IPS-NIHi7 (cell line): Measurements from ENCODE around the gene FBXL17.

Experiments
- DNase-seq: peaks from one replicate; pipeline ENCODE4 v3.0.0; 2012; ENCODE audit warnings: mixed read lengths; ENCODE audit errors: extremely low spot score

The FBXL17 gene

DNA sequence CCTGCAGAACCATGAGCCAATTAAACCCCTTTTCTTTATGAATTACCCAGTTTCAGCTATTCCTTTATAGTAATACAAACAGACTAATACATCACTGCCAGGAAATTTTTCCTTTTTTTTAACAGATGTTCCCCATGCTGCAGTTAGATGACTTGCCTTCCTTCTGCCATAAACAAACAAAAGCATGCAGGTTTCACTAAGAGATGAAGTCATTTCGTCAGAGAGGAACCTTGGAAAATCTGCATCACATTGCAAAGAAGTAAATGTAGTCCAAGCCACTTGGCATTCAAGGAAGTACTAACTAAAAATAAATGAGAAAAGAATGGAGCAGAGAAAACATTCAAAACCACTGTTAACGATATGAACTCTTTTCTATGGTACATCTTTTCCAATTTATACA, 517.1 kb downstream of the FBXL17 start:
- no peak for DNase-seq

DNA sequence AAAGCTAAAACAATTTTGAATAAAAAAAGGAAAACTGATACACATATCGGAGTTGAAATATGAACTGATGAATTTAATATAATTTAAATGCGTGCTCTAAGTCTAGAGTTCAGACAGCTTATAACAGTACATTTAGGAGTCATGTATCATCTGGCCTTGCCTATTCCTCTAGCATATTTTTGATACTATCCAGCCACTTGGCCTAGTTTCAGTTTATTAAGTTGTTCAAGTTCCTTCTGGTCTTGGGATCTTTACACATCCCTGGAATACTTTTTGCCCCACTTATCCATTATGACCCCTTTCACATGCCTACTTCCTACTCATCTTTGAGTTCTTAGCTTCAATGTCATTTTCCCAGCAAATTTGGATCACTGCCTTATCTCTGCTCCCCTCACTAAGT, 518.8 kb downstream of the FBXL17 start:
- DNase-seq, result no peak

DNA sequence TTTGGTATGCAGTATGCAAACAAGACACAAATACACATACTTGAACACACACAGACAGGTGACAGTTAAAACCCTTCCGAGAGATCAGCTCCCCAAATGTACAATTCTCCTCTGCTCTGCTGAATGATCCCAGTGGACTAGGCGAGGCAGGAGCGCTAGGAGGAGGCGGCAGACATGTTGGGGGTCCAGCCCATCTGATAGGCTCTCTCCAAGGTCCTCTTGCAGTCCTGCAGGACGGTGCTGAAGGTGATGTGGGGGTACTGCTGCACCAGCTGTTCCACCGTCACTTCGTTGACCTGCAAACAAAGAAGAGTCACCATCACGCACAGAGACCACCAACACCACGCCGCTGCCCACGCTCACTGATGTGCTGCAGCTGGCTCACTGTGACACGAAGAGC, 520.3 kb downstream of the FBXL17 start:
- DNase-seq, result no peak

DNA sequence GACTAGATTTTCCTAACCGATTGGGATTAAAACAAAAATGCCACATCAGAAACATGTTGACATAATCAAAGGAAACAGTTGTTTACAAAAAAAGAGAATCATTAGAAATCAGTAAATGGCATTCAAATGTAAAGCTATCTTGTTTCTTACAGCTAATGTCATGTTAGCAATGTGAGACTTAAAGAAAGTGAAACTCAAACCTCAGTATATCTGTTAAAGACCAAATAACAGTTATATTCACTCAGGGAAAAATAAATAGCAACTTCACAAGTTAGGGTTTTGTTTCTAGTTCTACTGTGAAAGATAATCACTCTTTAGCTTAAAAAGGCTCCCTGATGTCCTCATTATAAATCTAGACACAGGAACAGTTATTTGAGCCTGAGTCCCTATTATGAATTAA, 521.9 kb downstream of the FBXL17 start:
- DNase-seq, result no peak

DNA sequence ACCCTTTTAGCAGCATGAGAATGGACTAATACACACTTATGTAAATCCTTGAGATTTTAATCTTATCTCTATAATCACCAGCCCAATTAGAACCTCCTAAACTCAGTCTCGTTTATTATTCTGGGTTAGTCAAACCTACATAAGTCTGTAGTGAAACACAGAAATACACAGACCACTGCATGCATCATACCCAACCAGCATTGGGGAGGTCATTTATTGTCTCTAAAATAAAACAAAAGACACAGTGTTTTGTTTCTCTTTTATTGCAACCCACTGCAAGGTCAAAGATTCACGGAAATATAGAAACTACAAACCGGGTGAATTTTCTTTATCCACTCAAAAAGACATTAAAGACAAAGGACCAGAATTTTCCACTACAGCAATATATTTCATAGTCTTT, 523.1 kb downstream of the FBXL17 start:
- no peak for DNase-seq

DNA sequence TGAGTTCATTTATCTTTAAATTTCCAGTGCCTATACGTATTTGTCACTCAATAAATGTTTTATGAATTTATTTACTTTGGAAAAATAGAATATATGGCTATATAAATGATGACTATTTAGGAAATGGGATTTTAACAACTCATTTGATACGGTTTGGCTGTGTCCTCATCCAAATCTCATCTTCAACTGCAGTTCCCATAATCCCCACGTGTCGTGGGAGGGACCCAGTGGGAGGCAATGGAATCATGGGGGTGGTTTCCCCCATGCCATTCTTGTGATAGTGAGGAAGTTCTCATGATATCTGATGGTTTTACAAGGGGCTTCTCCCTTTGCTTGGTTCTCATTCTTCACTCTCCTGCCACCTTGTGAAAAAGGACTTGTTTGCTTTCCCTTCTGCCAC, 523.6 kb downstream of the FBXL17 start:
- DNase-seq, result no peak

DNA sequence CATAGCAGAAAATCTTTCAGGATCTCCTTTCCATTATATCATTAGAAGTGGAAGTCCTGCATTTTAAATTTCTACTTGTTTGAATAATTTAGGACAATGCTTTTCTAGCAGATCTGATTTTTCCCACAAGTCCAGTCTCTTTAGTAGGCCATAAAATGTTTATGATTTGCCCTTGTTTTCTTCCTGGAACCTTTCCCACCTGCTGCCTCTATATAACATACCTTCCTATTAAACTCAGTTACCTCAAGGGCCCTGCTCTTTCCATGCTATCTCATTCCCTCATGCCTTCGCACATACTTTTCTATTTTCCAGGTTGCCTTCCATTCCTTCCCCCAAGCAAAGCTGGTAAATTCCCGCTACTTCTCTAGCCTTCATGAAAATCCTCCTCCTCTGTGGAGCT, 524.1 kb downstream of the FBXL17 start:
- no peak for DNase-seq

DNA sequence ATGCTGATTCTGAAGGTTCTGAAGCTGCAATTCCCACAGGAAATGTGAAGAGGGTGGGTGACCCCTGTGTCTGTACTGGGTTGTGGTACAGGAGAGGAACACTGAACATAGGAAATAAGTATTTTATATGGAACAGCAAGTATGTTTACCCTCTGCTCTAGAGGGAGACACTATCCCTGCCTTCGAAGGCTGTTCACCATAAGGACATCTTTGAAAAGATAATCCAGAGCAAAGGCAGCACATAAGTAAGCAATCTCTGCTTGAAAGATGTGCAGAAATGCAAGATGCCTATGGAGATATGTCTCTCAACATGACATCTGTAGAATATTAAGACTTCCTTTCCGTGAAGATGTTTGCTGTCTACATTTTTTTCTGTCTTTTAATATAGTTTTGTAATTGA, 526.7 kb downstream of the FBXL17 start:
- no peak for DNase-seq

DNA sequence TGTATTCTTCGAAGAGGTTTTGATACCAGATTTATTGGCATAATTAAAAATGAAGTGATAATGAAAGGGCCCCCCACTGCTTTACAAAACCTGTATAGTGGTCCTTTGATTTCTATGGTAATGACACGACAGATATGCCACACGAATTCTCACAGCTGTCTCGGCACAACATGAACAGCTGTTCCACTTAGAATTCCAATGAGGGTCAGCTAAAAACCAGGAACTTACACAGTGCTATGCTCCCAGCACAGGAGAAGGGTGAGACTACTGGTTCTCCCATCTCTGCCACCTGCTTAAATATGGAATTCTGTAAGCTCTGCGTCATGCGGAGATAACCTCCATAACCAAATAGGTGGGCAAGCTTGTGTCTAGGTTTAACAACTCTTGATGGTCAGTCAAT, 528.2 kb downstream of the FBXL17 start:
- no peak for DNase-seq

DNA sequence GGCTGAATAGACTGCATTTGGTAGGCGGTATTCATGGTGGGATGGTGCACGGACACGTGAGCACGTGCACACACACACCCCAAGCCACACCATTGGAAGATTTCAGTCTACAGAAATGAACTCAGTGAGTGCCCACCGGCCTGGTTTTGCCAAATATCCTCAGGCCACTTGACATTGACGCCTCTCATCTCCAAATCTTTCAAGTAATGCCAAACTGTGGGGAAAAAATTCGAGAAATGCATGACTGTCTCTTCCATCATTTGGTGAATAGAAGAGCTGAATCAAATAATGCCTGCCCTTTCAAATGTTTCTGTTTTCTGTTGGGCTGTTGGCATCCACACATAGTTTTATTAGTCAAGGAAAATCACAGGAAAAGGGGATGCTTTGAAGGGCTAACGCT, 528.9 kb downstream of the FBXL17 start:
- DNase-seq, result no peak

DNA sequence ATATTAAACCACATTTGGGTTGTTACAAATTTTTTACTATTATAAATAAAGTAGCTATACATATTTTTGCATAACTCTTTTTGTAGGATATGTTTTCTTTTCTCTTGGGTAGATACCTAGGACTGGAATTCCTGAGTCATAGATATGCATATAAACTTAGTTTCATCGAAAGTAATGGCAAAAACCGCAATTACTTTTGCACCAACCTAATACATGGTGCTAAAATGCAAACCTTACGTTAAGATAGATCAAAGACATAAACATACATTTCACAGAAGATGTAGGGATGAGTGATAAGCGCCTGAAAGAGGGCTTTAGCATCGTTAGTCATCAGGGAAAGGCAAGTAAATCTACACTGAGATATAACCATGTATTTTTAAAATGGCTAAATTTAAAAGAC, 532.8 kb downstream of the FBXL17 start:
- no peak for DNase-seq

DNA sequence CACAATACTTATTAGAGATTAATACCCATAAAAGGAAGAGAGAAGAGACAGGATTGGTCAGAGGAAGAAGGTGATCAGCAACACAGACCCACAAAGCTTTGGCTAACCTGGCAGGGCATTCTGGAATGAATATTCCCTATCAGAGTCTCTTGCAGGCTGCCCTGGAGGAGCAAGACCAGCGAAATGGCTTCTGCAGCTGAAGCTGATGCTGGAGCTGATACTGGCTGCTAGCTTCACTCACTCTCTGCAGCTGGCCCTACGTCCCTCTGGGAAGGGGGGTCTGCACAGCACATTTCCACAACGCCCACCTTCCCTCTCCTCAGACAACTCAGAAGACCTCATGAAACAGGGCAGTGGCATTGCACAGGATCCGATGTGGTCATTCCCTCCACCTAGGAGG, 541.3 kb downstream of the FBXL17 start:
- no peak for DNase-seq

DNA sequence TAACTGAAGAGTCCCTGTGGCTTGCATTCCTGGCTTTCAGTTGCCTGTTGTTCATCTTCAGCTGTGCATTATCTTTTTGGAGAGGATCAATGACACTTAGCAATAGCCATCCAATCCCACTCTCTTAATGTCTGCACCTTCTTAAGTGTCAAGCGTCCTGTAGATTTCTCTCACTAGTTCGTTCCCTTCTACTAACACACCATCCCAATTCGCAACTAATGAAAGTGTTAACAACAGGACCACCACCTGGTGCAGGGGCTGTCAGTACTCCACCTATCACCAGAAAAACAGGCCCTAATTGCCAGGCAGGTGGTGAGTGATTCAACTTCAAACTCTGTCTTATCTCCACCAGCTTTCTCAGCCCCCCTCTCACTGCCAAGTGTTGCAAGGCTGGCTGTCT, 541.7 kb downstream of the FBXL17 start:
- no peak for DNase-seq

DNA sequence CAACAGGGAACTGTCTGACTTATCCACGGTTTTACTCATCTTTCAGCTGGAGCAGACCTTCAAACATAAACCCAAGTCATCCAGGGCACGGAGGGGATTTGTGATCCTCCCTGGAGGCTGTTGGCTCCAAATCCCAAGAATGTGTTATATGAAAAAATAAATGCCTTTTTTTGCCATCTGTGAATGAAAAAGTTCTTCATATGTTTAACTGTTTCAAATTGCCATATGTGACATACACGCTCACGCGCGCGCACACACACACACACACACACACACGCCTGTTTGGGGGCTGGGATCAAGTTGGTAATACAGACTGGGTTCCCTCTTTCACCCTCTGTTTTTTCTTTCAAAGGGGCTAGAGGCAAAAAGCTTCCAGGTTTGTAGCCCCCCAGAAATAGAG, 546.8 kb downstream of the FBXL17 start:
- no peak for DNase-seq

DNA sequence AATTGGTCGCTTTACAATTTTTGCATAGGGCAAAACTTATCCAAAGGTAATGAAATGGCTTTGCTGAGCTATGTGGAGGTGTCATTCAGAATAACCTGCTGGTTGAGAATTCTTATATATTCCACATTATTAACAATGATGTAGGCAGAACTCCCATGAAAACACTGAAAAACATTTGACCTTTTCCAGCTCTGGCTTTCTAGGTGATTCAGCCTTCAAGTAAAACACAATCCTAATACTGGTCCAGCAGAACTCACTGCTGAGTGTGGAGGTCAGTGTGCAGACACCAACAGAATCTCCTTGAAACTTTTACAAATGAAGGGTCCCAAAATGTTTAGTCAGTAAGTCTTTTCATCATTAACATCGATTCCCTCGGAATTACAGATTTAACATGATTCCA, 549.2 kb downstream of the FBXL17 start:
- no peak for DNase-seq

DNA sequence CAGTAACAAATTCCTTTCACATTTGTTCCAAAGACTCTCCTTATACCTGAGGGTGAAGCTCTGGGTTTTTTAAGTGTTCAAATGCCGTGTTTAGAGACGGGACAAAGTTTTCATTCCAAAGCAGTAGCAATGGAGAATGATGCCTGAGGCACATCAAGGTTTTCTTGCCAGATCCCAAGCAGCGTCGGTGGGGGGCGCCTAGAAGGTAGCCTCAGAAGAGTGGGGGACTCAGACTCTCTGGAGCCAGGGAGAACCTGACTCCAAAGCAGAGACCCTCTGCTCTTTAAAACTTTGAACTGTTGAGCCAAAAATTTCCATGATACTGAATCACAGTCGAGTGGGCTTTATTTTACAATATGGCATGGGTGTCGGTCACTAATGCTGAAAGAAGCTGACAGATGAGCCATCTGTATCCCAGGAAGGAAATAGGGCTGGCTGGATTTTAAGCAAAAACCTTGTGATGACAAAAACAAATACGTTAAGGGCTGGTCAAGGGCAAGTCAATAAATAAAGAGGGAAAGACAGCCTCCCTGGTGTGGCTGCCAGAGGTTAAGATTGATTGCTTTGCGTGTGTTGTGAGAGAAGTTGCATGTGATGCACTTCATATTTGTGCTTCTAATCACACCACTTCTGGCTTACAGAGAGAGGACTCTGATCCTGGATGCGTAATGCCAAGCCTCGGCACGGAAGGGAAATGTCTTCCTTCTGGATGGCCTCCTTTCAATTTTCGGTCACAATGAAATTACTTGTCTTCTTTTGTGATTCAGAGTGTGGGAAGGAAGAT, 550.1 kb downstream of the FBXL17 start:
- no peak for DNase-seq

DNA sequence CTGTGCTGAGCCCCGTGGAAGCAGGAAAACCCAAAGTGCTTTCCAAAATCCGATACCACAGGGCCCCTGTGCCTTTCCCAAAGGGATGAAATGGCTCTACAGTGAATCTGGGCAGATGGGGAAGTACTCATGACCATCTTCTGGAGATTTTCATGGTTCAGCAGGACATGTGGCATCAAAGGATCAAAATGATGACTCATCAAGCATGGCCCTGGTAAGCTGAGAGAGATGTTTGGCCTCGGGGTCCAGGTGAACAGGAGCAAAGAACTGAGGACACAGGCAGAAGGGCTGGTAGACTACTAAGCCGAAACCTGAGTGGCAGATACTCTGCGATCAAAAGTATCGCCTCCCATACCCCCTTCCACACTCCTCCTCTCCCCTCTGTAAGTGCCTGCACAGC, 551.1 kb downstream of the FBXL17 start:
- DNase-seq, result no peak

DNA sequence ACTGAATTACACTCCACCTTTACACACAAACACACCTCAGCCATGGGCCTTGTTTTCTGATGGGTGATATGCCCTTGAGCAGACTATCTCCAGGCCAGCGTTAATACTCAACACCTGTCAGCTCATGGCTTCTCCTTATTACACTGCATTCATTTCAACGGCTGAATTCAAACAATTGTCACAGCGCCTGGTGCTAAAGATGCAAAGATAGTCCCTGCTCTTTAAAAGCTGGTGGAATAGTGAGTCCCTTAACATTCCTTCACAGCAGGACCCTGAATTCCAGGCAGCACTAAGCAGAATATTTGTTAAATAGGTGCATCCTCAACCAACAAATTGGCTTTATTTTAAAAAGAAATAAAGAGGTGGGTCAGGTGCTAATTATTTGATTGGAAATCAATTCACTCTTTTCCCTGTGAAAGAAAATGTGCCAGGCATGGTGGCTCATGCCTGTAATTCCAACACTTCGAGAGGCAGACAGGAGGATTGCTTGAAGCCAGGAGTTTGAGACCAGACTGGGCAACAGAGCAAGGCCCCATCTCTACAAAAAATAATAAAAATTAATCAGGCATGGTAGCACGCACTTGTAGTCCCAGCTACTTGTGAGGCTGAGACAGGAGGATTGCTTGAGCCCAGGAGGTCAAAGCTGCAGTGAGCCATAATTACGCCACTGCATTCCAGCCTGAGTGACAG, 555.4 kb downstream of the FBXL17 start:
- peak; percentile 56 for DNase-seq

DNA sequence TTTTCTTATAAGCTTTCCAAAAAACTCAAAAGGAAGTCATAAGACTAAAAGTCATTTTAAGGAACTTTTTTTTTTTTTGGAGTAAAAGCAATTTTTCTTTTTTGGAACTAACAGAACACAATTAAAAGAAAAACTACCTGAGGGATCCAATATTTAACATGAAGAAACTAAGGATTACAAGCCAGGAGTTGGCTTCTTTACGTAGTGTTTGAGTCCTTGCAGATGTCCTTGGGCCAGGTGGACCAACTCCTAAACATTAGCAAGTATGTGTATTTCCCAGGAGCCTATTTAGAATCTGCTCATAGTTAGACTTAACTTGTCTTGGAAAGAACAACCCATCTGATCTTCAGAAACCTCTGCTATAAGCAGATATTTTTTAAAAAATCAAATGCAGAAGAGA, 557.1 kb downstream of the FBXL17 start:
- DNase-seq, result no peak

DNA sequence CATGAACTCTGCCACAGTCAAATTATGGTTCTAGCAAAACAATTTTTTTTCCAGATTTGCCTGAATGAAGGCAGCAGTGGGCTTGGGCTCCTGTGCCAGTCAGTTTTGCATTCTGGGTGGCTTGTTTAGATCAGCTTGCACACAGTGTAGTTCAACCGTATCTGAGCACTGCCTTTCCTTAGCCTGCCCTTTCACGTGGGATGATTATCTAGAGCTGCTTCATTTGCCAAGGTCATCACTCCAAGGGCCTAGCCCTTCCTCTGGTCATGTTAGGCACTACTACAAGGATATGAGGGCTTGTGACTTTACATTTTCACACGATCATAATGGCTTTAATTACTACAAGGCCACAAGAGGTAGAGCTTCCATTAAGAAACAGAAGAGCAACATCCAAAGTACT, 560.6 kb downstream of the FBXL17 start:
- DNase-seq, result no peak

DNA sequence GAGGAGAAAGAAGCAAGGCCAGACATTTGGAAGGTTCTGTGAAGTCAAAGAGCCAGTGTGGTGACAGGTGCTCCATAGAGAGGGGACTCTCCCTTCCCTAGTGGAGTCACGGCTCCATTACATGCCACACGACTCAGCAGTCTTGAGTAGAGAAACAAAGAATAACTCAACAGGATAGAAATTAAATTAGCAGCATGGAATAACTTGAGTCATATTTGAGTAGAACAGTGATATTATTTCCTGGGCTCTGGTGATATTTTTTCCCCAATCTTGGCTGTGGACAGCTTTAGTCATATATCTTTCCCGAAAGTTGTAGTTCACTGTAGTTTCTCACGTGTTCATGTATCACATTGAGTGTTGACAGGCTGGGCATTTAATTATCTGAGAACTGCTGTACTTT, 561.5 kb downstream of the FBXL17 start:
- DNase-seq, result no peak

DNA sequence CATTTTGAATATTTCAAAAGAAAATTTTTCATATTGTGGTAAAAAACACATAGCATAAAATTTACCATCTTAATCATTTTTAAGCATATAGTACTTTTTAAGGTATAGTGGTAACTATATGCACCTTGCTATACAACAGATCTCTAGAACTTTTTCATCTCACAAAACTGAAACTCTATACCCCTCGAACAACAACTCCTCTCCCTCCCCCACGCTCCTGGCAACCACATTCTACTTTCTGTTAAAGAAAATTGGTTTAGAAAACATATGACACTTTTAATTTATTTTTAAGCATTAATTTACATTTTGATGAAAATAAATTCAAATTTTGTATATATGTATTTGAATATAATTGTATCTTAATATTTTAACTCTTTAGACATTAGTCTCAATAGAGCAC, 563.9 kb downstream of the FBXL17 start:
- DNase-seq, result no peak

DNA sequence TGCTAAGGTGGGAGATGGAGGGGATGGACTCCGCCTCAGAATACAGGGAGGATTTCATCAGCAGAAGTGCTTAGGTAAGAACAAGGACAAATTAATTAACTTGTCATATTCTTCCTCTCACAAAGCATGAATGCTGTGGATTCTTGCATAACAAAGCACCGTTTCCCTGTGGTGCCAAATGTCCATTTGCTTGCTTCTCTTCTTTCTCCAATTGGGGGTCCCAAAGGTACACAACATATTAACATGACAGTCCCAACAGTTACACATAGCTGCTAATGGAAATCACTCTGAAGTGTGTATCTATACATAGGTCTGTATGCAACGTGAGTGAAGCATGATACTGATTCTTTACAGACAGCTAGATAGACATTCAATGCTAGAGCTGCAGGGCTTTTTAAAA, 564.5 kb downstream of the FBXL17 start:
- DNase-seq, result no peak

DNA sequence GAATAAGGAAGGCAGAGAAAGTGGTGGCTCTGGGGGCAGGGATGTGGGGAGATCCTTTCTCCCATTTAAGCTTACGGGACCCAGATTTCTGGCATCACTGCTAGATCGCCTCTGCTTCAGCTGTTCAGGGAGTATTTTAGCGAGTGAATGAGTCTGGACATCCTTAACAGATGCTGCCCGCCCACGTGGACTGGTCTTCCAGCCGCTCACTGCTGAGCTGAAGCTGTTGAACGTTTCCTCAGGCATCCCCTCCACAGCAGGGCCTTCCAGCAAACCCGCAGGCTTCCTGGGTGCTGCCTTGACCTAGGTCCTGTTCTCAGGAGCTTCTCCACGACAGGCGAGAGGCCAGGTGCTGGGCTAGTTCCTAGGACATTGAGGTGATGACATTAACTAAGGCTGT, 566.8 kb downstream of the FBXL17 start:
- no peak for DNase-seq
